Measurements from ENCODE around the gene EML4.
A peak's percentile ranks its signal among the peaks of the same experiment; 100 is the strongest.

Gene EML4

DNA sequence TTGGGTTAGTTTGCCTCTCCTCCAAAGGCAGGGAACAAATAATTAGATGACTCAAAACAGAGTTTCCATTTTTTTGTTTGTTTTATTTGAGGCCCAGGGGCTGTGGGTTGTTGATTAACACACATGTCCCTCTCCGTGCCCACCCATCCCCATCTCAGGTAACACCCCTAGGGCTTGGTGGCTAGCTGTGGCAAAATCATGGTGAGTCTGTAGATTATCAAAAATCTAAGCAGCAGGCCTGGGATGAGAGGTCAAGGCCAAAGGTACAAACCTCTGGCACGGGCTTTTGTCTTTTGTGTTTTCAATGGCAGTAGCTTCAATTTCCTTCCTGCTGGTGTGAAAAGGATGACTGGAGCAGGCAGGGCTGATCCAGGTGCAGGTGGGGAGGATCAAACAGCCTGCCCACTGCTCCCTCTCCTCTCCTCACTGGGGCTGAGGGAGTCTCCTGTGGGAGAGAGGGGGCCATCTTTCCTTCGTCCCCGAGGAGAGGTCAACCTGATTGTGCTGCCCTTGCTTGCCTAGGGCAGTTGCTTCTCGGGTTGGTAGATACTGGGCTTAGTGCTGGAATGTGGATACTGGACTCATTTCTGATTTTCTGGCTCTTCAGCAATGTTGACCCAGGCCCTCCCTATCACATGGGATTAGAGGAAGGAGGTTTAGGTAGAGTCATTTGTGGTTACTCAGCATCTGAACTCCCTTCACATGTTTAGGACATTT is 31.9 kb upstream of the EML4 start:
- no peak for DNase-seq

GRCh38 chr2:42138163-42139015 is 30.8 kb upstream of the EML4 start:
- DNase-seq: no peak

- DNase-seq: no peak
These were observed 30.1 kb upstream of the EML4 start for GRCh38 chr2:42139101-42139500.

GRCh38 chr2:42140496-42140895 is 28.7 kb upstream of the EML4 start:
- no peak for DNase-seq

GRCh38 chr2:42141687-42142546 is 27.2 kb upstream of the EML4 start:
- peak; percentile 31 for DNase-seq

DNA sequence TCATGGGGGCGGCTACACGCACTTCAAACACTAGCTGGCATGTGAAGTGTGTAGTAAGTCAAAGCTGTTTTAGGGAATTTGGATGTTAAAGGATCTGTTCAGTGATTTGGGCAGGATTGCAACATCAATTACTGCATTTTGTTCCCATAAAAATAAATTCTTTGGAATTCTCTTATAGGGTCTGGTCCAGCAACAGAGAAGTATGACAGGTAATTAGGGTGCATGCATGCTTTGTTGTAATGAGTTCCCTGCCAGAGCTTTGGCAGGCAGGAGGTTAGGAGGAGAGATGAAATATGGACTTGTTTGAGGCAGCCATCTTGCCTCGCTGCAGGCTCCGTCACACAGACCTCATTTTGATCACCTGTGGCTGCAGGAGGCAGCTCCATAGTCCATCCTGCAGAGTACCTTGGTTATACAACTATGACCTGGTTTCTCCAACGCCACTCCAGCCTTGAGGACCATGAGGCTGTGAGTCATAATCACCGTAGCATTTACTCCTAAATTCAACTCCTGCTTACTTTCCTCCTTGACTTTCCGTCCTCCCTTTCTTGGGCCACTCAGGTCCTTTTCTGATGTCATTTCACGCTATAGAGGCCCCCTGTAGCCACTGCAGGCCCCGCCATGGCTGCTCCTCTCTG is 26.5 kb upstream of the EML4 start:
- no peak for DNase-seq

- DNase-seq: no peak
These were observed 21.4 kb upstream of the EML4 start for GRCh38 chr2:42147641-42148274.

GRCh38 chr2:42150159-42150558 is 19.0 kb upstream of the EML4 start:
- DNase-seq: no peak

- DNase-seq: no peak
These were observed 15.1 kb upstream of the EML4 start for GRCh38 chr2:42153944-42154581.

- no peak for DNase-seq
These were observed 12.4 kb upstream of the EML4 start for GRCh38 chr2:42156721-42157120.

- DNase-seq: no peak
These were observed 7.7 kb upstream of the EML4 start for GRCh38 chr2:42161444-42161843.

GRCh38 chr2:42163444-42164045 is 5.6 kb upstream of the EML4 start:
- no peak for DNase-seq

- no peak for DNase-seq
These were observed 5.1 kb upstream of the EML4 start for GRCh38 chr2:42164046-42164445.

DNA sequence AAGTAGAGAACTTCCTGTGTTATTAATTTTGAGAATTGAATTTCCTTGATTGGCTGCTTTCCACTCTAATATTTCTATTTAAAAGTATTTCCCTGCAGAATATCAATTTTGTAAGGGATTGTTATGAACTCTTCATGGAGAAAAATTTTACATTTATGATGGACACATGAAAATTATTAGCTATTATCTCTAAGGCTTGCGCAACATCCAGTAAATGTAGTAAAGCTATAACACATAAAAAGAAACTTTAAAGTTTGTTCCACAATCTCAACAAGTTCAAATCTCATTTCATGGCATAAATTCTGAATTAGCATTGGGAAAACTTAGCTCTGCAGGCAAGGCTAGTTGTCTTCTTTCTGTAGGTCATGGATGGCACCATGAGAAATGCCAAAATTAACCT is 4.2 kb upstream of the EML4 start:
- no peak for DNase-seq

DNA sequence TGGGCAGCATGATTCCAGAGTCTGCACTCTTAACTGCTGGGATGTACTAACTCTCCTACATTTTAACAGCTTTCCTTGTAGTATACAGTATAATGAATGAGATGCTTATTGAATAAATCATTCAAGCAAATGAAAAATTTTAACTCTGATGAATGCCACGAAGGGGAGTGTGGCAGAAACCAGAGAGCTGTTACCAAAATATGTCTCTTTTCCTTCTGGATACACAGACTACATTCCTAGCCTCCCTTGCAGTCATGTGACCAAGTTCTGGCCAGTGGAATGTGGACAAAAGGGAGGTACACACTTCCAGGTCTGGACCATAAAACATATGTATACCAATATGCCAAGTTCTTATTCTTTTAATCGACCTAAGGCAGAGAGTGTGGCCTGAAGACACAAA is 1.7 kb upstream of the EML4 start:
- DNase-seq: no peak

- DNase-seq: no peak
These were observed 574 bp upstream of the EML4 start for GRCh38 chr2:42168459-42169099.

DNA sequence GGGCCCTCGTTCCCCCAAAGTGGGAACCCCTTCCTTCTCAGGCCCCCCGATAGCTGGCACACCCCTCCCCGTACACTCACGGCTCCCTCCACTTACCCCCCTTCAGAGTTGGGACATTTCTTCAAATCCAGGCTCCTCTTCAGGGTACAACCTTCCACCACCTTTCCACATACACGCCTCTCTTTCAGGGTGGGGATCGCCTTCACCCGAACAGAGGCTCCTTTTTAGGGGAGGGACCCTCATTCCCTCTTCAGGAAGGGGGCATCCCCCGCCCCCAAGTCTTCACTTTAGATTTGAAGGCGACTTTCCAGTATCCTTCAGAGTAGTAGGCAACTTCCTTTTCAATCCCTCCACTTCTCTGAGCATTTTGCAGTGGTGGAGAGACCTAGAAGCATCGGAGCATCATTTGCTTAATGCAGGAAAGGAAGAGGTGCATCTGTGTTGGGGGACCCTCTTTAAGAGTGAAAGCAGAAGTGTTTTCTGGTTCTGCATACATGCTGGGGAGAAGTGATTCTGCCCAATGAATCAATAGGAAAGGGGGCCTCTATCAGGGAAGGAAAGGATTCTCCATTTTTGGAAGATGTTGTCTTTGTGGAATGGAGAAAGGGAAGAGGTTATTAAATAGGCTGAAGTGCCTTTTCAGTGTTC is 845 bp downstream of the EML4 start:
- no peak for DNase-seq

DNA sequence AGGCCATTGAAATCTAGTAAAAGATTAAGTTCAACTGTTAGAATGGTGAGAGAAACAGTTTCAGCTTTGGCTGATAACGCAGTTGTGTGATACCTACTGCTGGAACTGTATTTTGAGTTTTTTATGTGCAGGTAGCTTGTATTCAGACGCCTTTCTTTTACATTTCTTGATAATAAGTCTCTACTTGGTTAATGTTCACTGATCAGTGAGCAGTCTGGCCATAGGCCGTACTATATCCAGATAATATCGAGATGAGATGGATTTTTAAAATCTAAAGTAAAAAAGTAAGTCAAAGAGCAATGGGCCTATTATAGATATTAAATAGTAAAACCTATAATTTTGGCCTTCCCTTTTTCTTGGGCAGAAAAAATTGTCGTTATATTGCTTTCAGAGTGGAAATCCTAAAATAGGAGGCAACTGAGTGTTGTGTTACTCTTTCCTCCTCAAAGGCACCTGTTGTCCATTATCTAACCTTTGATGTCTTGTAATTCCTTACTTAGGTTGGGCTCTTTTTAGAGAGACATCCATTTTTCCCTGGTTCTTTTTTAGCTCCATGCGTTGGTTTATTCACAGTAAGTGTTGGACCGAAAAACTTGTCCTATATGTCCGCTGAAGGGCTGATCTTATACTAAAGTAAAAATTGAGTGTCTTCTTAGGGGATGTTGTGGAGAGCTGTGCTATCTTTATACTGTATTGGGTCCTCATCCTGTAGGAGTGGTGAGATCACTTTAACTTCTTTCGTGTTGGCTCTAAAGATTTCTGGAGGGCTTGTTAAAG is 1.7 kb downstream of the EML4 start:
- no peak for DNase-seq

- DNase-seq: no peak
These were observed 2.3 kb downstream of the EML4 start for GRCh38 chr2:42171396-42171980.
